Endothelial cell of umbilical vein (primary cell): ENCODE measurements around the gene TM9SF2. TPM values are rescaled to one million over a fixed set of nuclear protein-coding genes. Genes with fewer than 3 reads are reported as not detected.

Source experiments
- BruUV-seq: library from RNA; stranded (reverse); fragments of 400-500 nt; replicated peaks from 2 replicates; lab custom pipeline; 2021; lab: Mats Ljungman, UMichigan
- CTCF ChIA-PET: fragments of 300-600, 350-600 bp; sonication (Branson Sonifier 250); formaldehyde crosslinking; loops from one replicate; lab custom pipeline; 2021; ENCODE audit warnings: antibody characterized with exemption, inconsistent platforms; lab: Charles Lee
- POLR2A ChIA-PET: fragments of 300-600, 350-600 bp; sonication (Branson Sonifier 250); formaldehyde crosslinking; loops from one replicate; lab custom pipeline; 2021; ENCODE audit warnings: antibody characterized with exemption, inconsistent platforms; lab: Charles Lee
- DNase-seq: peaks from one replicate; pipeline ENCODE4 v3.0.0-alpha.2; 2011; ENCODE audit warnings: low read depth, low spot score
- FAIRE-seq: peaks from 2 replicates; lab custom pipeline; 2011; peaks lifted over from hg19 to GRCh38; lab: Jason Lieb, UNC
- H2AFZ ChIP-seq: 2 replicates; pipeline ENCODE4 v1.6.0; 2012; ENCODE audit warnings: low read depth, low read length, control low read depth, inconsistent platforms
- H3K27ac ChIP-seq: 2 replicates; pipeline ENCODE4 v1.5.1; 2011; ENCODE audit warnings: low read depth, mild to moderate bottlenecking, control low read depth, low read length, moderate library complexity; ENCODE audit not compliant: insufficient read depth
- H3K27me3 ChIP-seq, 2 experiments: 2 replicates each; pipeline versions ENCODE4 v1.6.0 to v1.6.1; 2011; ENCODE audit warnings: low read length in 2 of 2, mixed read lengths in 1 of 2; ENCODE audit not compliant: control insufficient read depth in 2 of 2, insufficient read depth in 2 of 2
- H3K36me3 ChIP-seq, 2 experiments: 2 replicates in 1 of 2; 3 replicates in 1 of 2; pipeline ENCODE4 v1.5.1; 2011; ENCODE audit warnings: low read length in 2 of 2, mild to moderate bottlenecking in 1 of 2, moderate library complexity in 1 of 2; ENCODE audit not compliant: control insufficient read depth in 2 of 2, insufficient read depth in 2 of 2; ENCODE audit errors: extremely low read depth in 1 of 2
- H3K4me1 ChIP-seq: 3 replicates; pipeline ENCODE4 v1.5.1; 2011; ENCODE audit warnings: mild to moderate bottlenecking, low read length; ENCODE audit not compliant: control insufficient read depth, insufficient read depth; ENCODE audit errors: extremely low read depth
- H3K4me2 ChIP-seq: 2 replicates; pipeline ENCODE4 v1.6.1; 2011; ENCODE audit warnings: low read length, control low read depth, mixed read lengths; ENCODE audit not compliant: insufficient read depth
- H3K4me3 ChIP-seq, 3 experiments: fragments of 200-600 bp in 1 of 3; sonication (generic), shearing (Covaris generic) in 1 of 3; replicated peaks in 1 of 3; 2 replicates each; pipeline ENCODE4 v1.5.1; 2011 to 2016; ENCODE audit warnings: control low read depth in 3 of 3, low read length in 3 of 3, mild to moderate bottlenecking in 2 of 3, inconsistent platforms in 1 of 3, low read depth in 1 of 3, moderate library complexity in 1 of 3; ENCODE audit not compliant: insufficient read depth in 1 of 3
- H3K79me2 ChIP-seq: 2 replicates; pipeline ENCODE4 v1.6.0; 2012; ENCODE audit warnings: low read length, inconsistent platforms; ENCODE audit not compliant: control insufficient read depth, insufficient read depth
- H3K9ac ChIP-seq: replicated peaks from 2 replicates; pipeline ENCODE3; 2011; ENCODE audit warnings: low read length, control low read depth; ENCODE audit not compliant: insufficient read depth; ENCODE audit errors: extremely low read depth
- H3K9me1 ChIP-seq: replicated peaks from 3 replicates; pipeline ENCODE4 v1.6.0; 2011; ENCODE audit warnings: mild to moderate bottlenecking, low read length; ENCODE audit not compliant: control insufficient read depth, insufficient read depth; ENCODE audit errors: extremely low read depth
- H3K9me3 ChIP-seq: replicated peaks from 2 replicates; pipeline ENCODE4 v1.5.1; 2012; ENCODE audit warnings: low read length, inconsistent platforms; ENCODE audit not compliant: control insufficient read depth, insufficient read depth
- H4K20me1 ChIP-seq: replicated peaks from 2 replicates; pipeline ENCODE3; 2011; ENCODE audit warnings: mild to moderate bottlenecking, low read length; ENCODE audit not compliant: control insufficient read depth, insufficient read depth; ENCODE audit errors: extremely low read depth
- CTCF ChIP-seq, 2 donors: IDR thresholded peaks; 1 replicate in 1 of 2; 2 replicates in 1 of 2; pipeline ENCODE4 v1.5.1; 2011; ENCODE audit warnings: low read length in 2 of 2, mild to moderate bottlenecking in 2 of 2, moderate library complexity in 2 of 2, control low read depth in 1 of 2, inconsistent platforms in 1 of 2, low read depth in 1 of 2; ENCODE audit not compliant: insufficient read depth in 1 of 2; ENCODE audit errors: extremely low read depth in 1 of 2
- EZH2 ChIP-seq: IDR thresholded peaks from 2 replicates; pipeline ENCODE4 v1.6.1; 2012; ENCODE audit warnings: borderline replicate concordance, low read depth, mild to moderate bottlenecking, moderate library complexity, low read length, inconsistent platforms; ENCODE audit not compliant: severe bottlenecking
- FOS ChIP-seq: IDR thresholded peaks from 2 replicates; pipeline ENCODE4 v1.6.1; 2011; ENCODE audit warnings: mild to moderate bottlenecking, low read length, moderate library complexity, borderline replicate concordance; ENCODE audit not compliant: insufficient read depth
- GATA2 ChIP-seq: IDR thresholded peaks from 2 replicates; pipeline ENCODE4 v1.7.0; 2011; ENCODE audit warnings: low read depth, mild to moderate bottlenecking, moderate library complexity, mixed read lengths, low read length; ENCODE audit not compliant: insufficient read length, insufficient read depth
- JUN ChIP-seq: IDR thresholded peaks from 2 replicates; pipeline ENCODE4 v1.6.1; 2011; ENCODE audit warnings: borderline replicate concordance, low read depth; ENCODE audit not compliant: insufficient read length, insufficient read depth
- MYC ChIP-seq: IDR thresholded peaks from one replicate; pipeline ENCODE4 v1.6.1; 2011; ENCODE audit warnings: mild to moderate bottlenecking, low read depth, low read length
- POLR2A ChIP-seq: IDR thresholded peaks from 2 replicates; pipeline ENCODE4 v1.6.1; 2012; ENCODE audit warnings: low read depth, mild to moderate bottlenecking, control low read depth, low read length
- POLR2AphosphoS5 ChIP-seq: IDR thresholded peaks from 2 replicates; pipeline ENCODE4 v1.6.1; 2012; ENCODE audit warnings: low read depth, mild to moderate bottlenecking, control low read depth, low read length, moderate library complexity; ENCODE audit not compliant: insufficient read depth
- dilution Hi-C: fragments of 300-500 bp; cut with MboI; formaldehyde crosslinking; loops from one replicate; pipeline ENCODE4 v1.15.0; 2019; ENCODE audit warnings: low sequenced_read_pairs; ENCODE audit not compliant: extremely low pct_ligation_motif_present
- intact Hi-C: fragments of 100-400 bp; cut with micrococcal nuclease; formaldehyde crosslinking; loops from one replicate; pipeline ENCODE4 v1.10.0; 2022
- polyA plus RNA-seq, 4 experiments: library from polyadenylated mRNA; depleted of rRNA in 3 of 4; stranded (reverse) in 3 of 4; unstranded in 1 of 4; fragments of >200 nt; gene quantifications; 2 replicates each; pipeline versions ENCODE4 v1.2.1 to v1.2.3, GENCODE V29; 2011 to 2012; ENCODE audit warnings: missing spikeins in 1 of 4
- total RNA-seq: library from RNA; stranded (reverse); gene quantifications from 2 replicates; pipeline ENCODE4 v1.2.3, GENCODE V29; 2021
- TF ChIP-seq, protein P1 (sequence below): IDR thresholded peaks from 2 replicates; pipeline ENCODE4 v1.6.1; 2011; ENCODE audit not compliant: insufficient read depth, insufficient read length

Gene TM9SF2
- total and polyA plus RNA-seq, 2 donors (not counting 3 experiments of a cell fraction or from before 2014, with no cell fraction given): 76.0 to 90.0 TPM

GRCh38 chr13:99580500-99581268 is 79.4 kb downstream of the TM9SF2 start:
- FAIRE-seq (no peak), DNase-seq (no peak)
- BruUV-seq: no TSS peak
- dilution Hi-C loops (no loop called here), intact Hi-C loops (no loop called here)
- no peaks in the 10 kb centered on the region for H4K20me1 ChIP-seq
- TF ChIP-seq GATA2 (no peak), CTCF (IDR thresholded peaks at IDR 0.05; ENCODE audit: extremely low read depth in 1 of 2, insufficient read depth in 1 of 2, low read depth in 1 of 2, low read length in 2 of 2) (no peak), POLR2AphosphoS5 (no peak), JUN (no peak), POLR2A (no peak), MYC (no peak), EZH2 (no peak), FOS (no peak)
- TF ChIP-seq, protein P1, sequence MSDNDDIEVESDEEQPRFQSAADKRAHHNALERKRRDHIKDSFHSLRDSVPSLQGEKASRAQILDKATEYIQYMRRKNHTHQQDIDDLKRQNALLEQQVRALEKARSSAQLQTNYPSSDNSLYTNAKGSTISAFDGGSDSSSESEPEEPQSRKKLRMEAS: no peak
- no peak overlapping the region for H3K4me3 ChIP-seq
- no peak overlapping the region for H3K4me2 ChIP-seq
- ChIA-PET POLR2A (no interaction called here), CTCF (interaction anchor here (3.1 kb wide), 1 partner anchor 10 kb away, joined by 10 read pairs; no protein-coding TSS in a partner anchor)
- H3K27ac ChIP-seq: no peak overlapping the region
- H3K27me3 ChIP-seq: peaks cover 0 to 9% of the 10 kb centered on the region in 2 experiments
- H3K79me2 ChIP-seq: no peaks in the 10 kb centered on the region
- no peak overlapping the region for H3K9ac ChIP-seq
- H3K4me1 ChIP-seq: no peaks in the 10 kb centered on the region
- no peaks in the 10 kb centered on the region for H3K9me1 ChIP-seq
- no peaks in the 10 kb centered on the region for H3K9me3 ChIP-seq
- H2AFZ ChIP-seq: no peak overlapping the region
- H3K36me3 ChIP-seq: no peaks in the 10 kb centered on the region
